Osteoblast (primary cell): Measurements from ENCODE around the gene NFKB1. TPM values are rescaled to one million over a fixed set of nuclear protein-coding genes. Genes with fewer than 3 reads are reported as not detected.

Source experiments
- DNase-seq: peaks from one replicate; pipeline ENCODE4 v3.0.0; 2011; ENCODE audit warnings: low spot score, mixed read lengths; ENCODE audit not compliant: insufficient read length; ENCODE audit errors: missing footprints
- H2AFZ ChIP-seq: 2 replicates; pipeline ENCODE4 v1.6.0; 2011; ENCODE audit warnings: mild to moderate bottlenecking, low read length
- H3K27ac ChIP-seq: 2 replicates; pipeline ENCODE4 v1.5.1; 2011; ENCODE audit warnings: mild to moderate bottlenecking, low read depth, low read length, moderate library complexity
- H3K27me3 ChIP-seq: 2 replicates; pipeline ENCODE4 v1.6.0; 2012; ENCODE audit warnings: mild to moderate bottlenecking, control low read depth, inconsistent platforms, low read length, moderate library complexity; ENCODE audit not compliant: insufficient read depth
- H3K36me3 ChIP-seq: 2 replicates; pipeline ENCODE4 v1.5.1; 2011; ENCODE audit warnings: mild to moderate bottlenecking, low read length, control low read depth, moderate library complexity; ENCODE audit not compliant: insufficient read depth
- H3K4me1 ChIP-seq: 2 replicates; pipeline ENCODE4 v1.5.1; 2011; ENCODE audit warnings: mild to moderate bottlenecking, low read length, control low read depth, moderate library complexity; ENCODE audit not compliant: insufficient read depth
- H3K4me2 ChIP-seq: 2 replicates; pipeline ENCODE4 v1.6.0; 2011; ENCODE audit warnings: mild to moderate bottlenecking, low read length; ENCODE audit not compliant: insufficient read depth
- H3K4me3 ChIP-seq: fragments of 200-600 bp; sonication (generic); 3 replicates; pipeline ENCODE4 v1.5.1; 2012; ENCODE audit warnings: mild to moderate bottlenecking, low read length, inconsistent platforms; ENCODE audit not compliant: insufficient read depth
- H3K79me2 ChIP-seq: 2 replicates; pipeline ENCODE4 v1.6.0; 2012; ENCODE audit warnings: mild to moderate bottlenecking, low read length, control low read depth, inconsistent platforms; ENCODE audit not compliant: insufficient read depth
- H3K9me3 ChIP-seq: 2 replicates; pipeline ENCODE4 v1.5.1; 2011; ENCODE audit warnings: low read depth, low read length, control low read depth
- H4K20me1 ChIP-seq: 2 replicates; pipeline ENCODE4 v1.6.0; 2012; ENCODE audit warnings: mild to moderate bottlenecking, low read length, control low read depth; ENCODE audit not compliant: insufficient read depth
- CTCF ChIP-seq: IDR thresholded peaks from 2 replicates; pipeline ENCODE4 v1.5.1; 2011; ENCODE audit warnings: mild to moderate bottlenecking, low read depth, low read length, moderate library complexity; ENCODE audit errors: extremely low read depth
- total RNA-seq: library from RNA; depleted of rRNA; stranded (reverse); fragments of >200 nt; gene quantifications from 2 replicates; pipeline ENCODE4 v1.2.3, GENCODE V29; 2012

The NFKB1 gene
- total RNA-seq, 1 donor: 27.1 TPM

GRCh38 chr4:102604222-102604940 lies 103.2 kb downstream of the NFKB1 start:
- Histone ChIP-seq H3K4me3 (no peak overlapping the region), H3K27me3 (no peaks in the 10 kb centered on the region), H4K20me1 (no peaks in the 10 kb centered on the region), H3K4me1 (peaks cover 5% of the 10 kb centered on the region), H3K36me3 (peaks cover 41% of the 10 kb centered on the region), H3K27ac (no peak overlapping the region), H3K9me3 (no peaks in the 10 kb centered on the region), H3K79me2 (no peaks in the 10 kb centered on the region), H3K4me2 (no peak overlapping the region), H2AFZ (no peak overlapping the region)
- no peak for TF ChIP-seq CTCF
- no peak for DNase-seq

- no peaks in the 10 kb centered on the region for H4K20me1 ChIP-seq
- H3K27me3 ChIP-seq: no peaks in the 10 kb centered on the region
- H3K9me3 ChIP-seq: no peaks in the 10 kb centered on the region
- no peak overlapping the region for H2AFZ ChIP-seq
- TF ChIP-seq CTCF: no peak
- no peaks in the 10 kb centered on the region for H3K79me2 ChIP-seq
- peaks cover 47% of the 10 kb centered on the region for H3K36me3 ChIP-seq
- DNase-seq: no peak
- no peak overlapping the region for H3K4me3 ChIP-seq
- no peak overlapping the region for H3K27ac ChIP-seq
- H3K4me2 ChIP-seq: no peak overlapping the region
- H3K4me1 ChIP-seq: peaks cover 3% of the 10 kb centered on the region
Measured at GRCh38 chr4:102606261-102606660, 105.1 kb downstream of the NFKB1 start.

- peaks cover 3% of the 10 kb centered on the region for H3K4me1 ChIP-seq
- peaks cover 48% of the 10 kb centered on the region for H3K36me3 ChIP-seq
- no peak for TF ChIP-seq CTCF
- DNase-seq: no peak
- no peaks in the 10 kb centered on the region for H3K27me3 ChIP-seq
- no peaks in the 10 kb centered on the region for H4K20me1 ChIP-seq
- H3K9me3 ChIP-seq: no peaks in the 10 kb centered on the region
- H3K4me3 ChIP-seq: no peak overlapping the region
- no peak overlapping the region for H3K4me2 ChIP-seq
- H2AFZ ChIP-seq: no peak overlapping the region
- no peak overlapping the region for H3K27ac ChIP-seq
- H3K79me2 ChIP-seq: no peaks in the 10 kb centered on the region
Measured at GRCh38 chr4:102606846-102607450, 105.8 kb downstream of the NFKB1 start.

- Histone ChIP-seq H3K9me3 (no peaks in the 10 kb centered on the region), H3K4me2 (no peak overlapping the region), H3K79me2 (no peaks in the 10 kb centered on the region), H3K27ac (peak overlapping the region; percentile 0), H2AFZ (no peak overlapping the region), H3K4me1 (peaks cover 3% of the 10 kb centered on the region), H3K36me3 (peaks cover 55% of the 10 kb centered on the region), H3K4me3 (no peak overlapping the region), H3K27me3 (no peaks in the 10 kb centered on the region), H4K20me1 (no peaks in the 10 kb centered on the region)
- no peak for DNase-seq
- TF ChIP-seq CTCF: no peak
Measured at GRCh38 chr4:102608190-102608589, 107.0 kb downstream of the NFKB1 start.
